ENCODE measurements around the gene CCP110. TPM values are rescaled to one million over a fixed set of nuclear protein-coding genes. Genes with fewer than 3 reads are reported as not detected.
"Not testable (repeated sequence)": the region's sequence is repeated elsewhere in the genome, so short reads cannot be mapped to it uniquely, and the experiment has no call there.

Gene CCP110
- total and polyA plus RNA-seq, 8 donors = 22.3 to 60.7 (median 49.6) TPM

DNA sequence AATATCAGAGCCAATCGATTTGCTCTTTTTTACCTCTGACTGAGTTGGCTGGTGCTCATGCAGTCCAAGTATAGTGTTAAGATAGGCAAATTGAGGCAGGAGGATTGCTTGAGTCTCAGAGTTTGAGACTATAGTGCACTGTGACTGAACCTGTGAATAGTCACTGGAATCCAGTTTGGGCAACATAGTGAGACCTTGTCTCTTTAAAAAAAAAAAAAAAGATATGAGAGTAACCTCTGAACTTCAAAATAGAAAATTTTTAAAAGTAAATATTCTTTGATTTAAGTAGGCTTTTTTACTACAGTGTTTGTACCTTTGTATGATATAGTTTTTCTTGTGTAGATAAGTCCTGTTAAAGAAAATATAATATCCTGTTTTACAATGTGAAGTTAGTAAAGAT is 3.4 kb downstream of the CCP110 start:
- no peak overlapping the region for H3K27ac ChIP-seq
- ATAC-seq (no peak), DNase-seq (no peak)
- H3K36me3 ChIP-seq = peaks cover 0 to 21% of the 10 kb centered on the region in 2 donors
- H3K9me3 ChIP-seq = no peaks in the 10 kb centered on the region
- intact Hi-C loops (cut with DNase I) = no loop called here
- H3K4me1 ChIP-seq = peaks cover 13 to 28% of the 10 kb centered on the region in 2 donors
- TF ChIP-seq, protein P1, sequence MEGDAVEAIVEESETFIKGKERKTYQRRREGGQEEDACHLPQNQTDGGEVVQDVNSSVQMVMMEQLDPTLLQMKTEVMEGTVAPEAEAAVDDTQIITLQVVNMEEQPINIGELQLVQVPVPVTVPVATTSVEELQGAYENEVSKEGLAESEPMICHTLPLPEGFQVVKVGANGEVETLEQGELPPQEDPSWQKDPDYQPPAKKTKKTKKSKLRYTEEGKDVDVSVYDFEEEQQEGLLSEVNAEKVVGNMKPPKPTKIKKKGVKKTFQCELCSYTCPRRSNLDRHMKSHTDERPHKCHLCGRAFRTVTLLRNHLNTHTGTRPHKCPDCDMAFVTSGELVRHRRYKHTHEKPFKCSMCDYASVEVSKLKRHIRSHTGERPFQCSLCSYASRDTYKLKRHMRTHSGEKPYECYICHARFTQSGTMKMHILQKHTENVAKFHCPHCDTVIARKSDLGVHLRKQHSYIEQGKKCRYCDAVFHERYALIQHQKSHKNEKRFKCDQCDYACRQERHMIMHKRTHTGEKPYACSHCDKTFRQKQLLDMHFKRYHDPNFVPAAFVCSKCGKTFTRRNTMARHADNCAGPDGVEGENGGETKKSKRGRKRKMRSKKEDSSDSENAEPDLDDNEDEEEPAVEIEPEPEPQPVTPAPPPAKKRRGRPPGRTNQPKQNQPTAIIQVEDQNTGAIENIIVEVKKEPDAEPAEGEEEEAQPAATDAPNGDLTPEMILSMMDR (IDR thresholded peaks at IDR 0.05) = no peak
- H3K4me3 ChIP-seq = no peak overlapping the region
- no peaks in the 10 kb centered on the region for H3K27me3 ChIP-seq

- TF ChIP-seq, protein P1 (IDR thresholded peaks at IDR 0.05) = no peak
- intact Hi-C loops (cut with DNase I) = no loop called here
These were observed 4.9 kb downstream of the CCP110 start for GRCh38 chr16:19528666-19529065.

GRCh38 chr16:19532601-19533000 is 8.9 kb downstream of the CCP110 start:
- Histone ChIP-seq H3K27ac (no peak overlapping the region), H3K27me3 (no peaks in the 10 kb centered on the region), H3K9me3 (no peaks in the 10 kb centered on the region), H3K4me1 (no peaks in the 10 kb centered on the region), H3K36me3 (peaks cover 0 to 62% of the 10 kb centered on the region in 2 donors), H3K4me3 (no peak overlapping the region)
- no peak for DNase-seq
- ATAC-seq = no peak
- intact Hi-C loops (cut with DNase I) = no loop called here
- TF ChIP-seq, protein P1 (IDR thresholded peaks at IDR 0.05) = no peak

More at GRCh38 chr16:19528666-19529065, 4.9 kb downstream of the CCP110 start:
- peaks cover 8 to 14% of the 10 kb centered on the region in 2 donors for H3K4me1 ChIP-seq
- no peak overlapping the region for H3K4me3 ChIP-seq
- ATAC-seq = no peak
- DNase-seq = no peak
- H3K9me3 ChIP-seq = no peaks in the 10 kb centered on the region
- peaks cover 0 to 33% of the 10 kb centered on the region in 2 donors for H3K36me3 ChIP-seq
- no peaks in the 10 kb centered on the region for H3K27me3 ChIP-seq
- H3K27ac ChIP-seq = no peak overlapping the region

- DNase-seq (no peak), ATAC-seq (no peak)
- TF ChIP-seq, protein P1 (IDR thresholded peaks at IDR 0.05) = no peak
- intact Hi-C loops (cut with DNase I) = no loop called here
- Histone ChIP-seq H3K4me1 (no peaks in the 10 kb centered on the region), H3K27ac (no peak overlapping the region), H3K36me3 (peaks cover 0 to 74% of the 10 kb centered on the region in 2 donors), H3K4me3 (no peak overlapping the region), H3K9me3 (no peaks in the 10 kb centered on the region), H3K27me3 (no peaks in the 10 kb centered on the region)
These were observed 16.7 kb downstream of the CCP110 start for GRCh38 chr16:19540241-19540970.

GRCh38 chr16:19542138-19542821 is 18.5 kb downstream of the CCP110 start:
- no peak for DNase-seq
- intact Hi-C loops (cut with DNase I) = no loop called here
- Histone ChIP-seq H3K36me3 (peaks cover 0 to 74% of the 10 kb centered on the region in 2 donors), H3K27ac (no peak overlapping the region), H3K9me3 (no peaks in the 10 kb centered on the region), H3K27me3 (no peaks in the 10 kb centered on the region), H3K4me3 (no peak overlapping the region), H3K4me1 (no peaks in the 10 kb centered on the region)
- no peak for ATAC-seq
- TF ChIP-seq, protein P1 (IDR thresholded peaks at IDR 0.05) = no peak

GRCh38 chr16:19543278-19543996 is 19.7 kb downstream of the CCP110 start:
- H3K27ac ChIP-seq; H3K27me3 ChIP-seq; DNase-seq; H3K4me3 ChIP-seq; H3K9me3 ChIP-seq; ATAC-seq; H3K4me1 ChIP-seq; intact Hi-C loops (cut with DNase I): not testable (repeated sequence)
- peaks cover 0 to 71% of the 10 kb centered on the region in 2 donors for H3K36me3 ChIP-seq
